HCT116 (cell line): ENCODE measurements around the gene RCAN2.

Source experiments
- EGR1 ChIP-seq: IDR thresholded peaks from 2 replicates; pipeline ENCODE4 v1.6.1; 2012; ENCODE audit warnings: low read depth
- EZH2 ChIP-seq: fragments of 200-600 bp; sonication (generic); IDR thresholded peaks from 2 replicates; pipeline ENCODE4 v1.6.1; 2017; ENCODE audit warnings: antibody characterized with exemption, mixed run types
- FOSL1 ChIP-seq: IDR thresholded peaks from 2 replicates; pipeline ENCODE4 v1.6.1; 2012; ENCODE audit warnings: low read depth
- POLR2A ChIP-seq: IDR thresholded peaks from 2 replicates; pipeline ENCODE4 v1.7.0; 2011; ENCODE audit warnings: borderline replicate concordance; ENCODE audit not compliant: insufficient read depth, insufficient read length; ENCODE audit errors: extremely low read depth
- POLR2AphosphoS5 ChIP-seq: IDR thresholded peaks from 2 replicates; pipeline ENCODE4 v1.6.1; 2011; ENCODE audit warnings: mild to moderate bottlenecking, low read depth, low read length, moderate library complexity
- RAD21 ChIP-seq: IDR thresholded peaks from 2 replicates; pipeline ENCODE4 v1.6.1; 2012; ENCODE audit warnings: low read depth, mild to moderate bottlenecking
- TF ChIP-seq, protein P1 (sequence below), 3 experiments: fragments of 200-600 bp in 1 of 3; sonication (generic) in 1 of 3; IDR thresholded peaks in 2 of 3; conservative IDR thresholded peaks in 1 of 3; 2 replicates each; pipeline ENCODE4 v1.5.1; 2012 to 2017; ENCODE audit warnings: low read depth in 2 of 3, low read length in 2 of 3, antibody characterized with exemption in 1 of 3, borderline replicate concordance in 1 of 3, control low read depth in 1 of 3, mild to moderate bottlenecking in 1 of 3, mixed read lengths in 1 of 3, mixed run types in 1 of 3, moderate library complexity in 1 of 3; ENCODE audit not compliant: insufficient read depth in 1 of 3
- TF ChIP-seq, protein P2 (sequence below): IDR thresholded peaks from 2 replicates; pipeline ENCODE4 v1.6.1; 2012; ENCODE audit warnings: low read depth
- TF ChIP-seq, protein P3 (sequence below): IDR thresholded peaks from 2 replicates; pipeline ENCODE4 v1.6.1; 2012

DNA sequence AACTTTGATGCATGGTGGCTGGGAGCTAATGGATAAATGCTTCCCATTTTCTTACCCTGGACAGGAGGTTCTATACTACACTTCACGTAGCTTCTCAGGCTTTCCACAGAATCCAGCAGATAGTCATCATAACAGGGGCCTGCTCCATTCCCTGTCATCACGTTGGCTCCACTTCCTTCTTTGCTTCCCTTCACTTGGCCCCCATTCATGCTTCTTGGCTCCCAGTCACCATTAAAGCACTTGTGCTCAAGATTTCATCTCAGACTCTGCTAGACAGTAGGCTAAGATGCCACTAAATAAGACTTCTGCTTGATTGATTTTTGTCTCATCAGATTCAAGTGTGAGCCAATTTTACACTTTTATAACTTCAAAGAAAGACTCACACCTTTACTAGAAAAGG lies 186.0 kb downstream of the RCAN2 start:
- TF ChIP-seq POLR2AphosphoS5 (no peak), EGR1 (no peak), EZH2 (no peak), POLR2A (no peak), FOSL1 (no peak), RAD21 (no peak)
- TF ChIP-seq, protein P1, sequence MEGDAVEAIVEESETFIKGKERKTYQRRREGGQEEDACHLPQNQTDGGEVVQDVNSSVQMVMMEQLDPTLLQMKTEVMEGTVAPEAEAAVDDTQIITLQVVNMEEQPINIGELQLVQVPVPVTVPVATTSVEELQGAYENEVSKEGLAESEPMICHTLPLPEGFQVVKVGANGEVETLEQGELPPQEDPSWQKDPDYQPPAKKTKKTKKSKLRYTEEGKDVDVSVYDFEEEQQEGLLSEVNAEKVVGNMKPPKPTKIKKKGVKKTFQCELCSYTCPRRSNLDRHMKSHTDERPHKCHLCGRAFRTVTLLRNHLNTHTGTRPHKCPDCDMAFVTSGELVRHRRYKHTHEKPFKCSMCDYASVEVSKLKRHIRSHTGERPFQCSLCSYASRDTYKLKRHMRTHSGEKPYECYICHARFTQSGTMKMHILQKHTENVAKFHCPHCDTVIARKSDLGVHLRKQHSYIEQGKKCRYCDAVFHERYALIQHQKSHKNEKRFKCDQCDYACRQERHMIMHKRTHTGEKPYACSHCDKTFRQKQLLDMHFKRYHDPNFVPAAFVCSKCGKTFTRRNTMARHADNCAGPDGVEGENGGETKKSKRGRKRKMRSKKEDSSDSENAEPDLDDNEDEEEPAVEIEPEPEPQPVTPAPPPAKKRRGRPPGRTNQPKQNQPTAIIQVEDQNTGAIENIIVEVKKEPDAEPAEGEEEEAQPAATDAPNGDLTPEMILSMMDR (IDR thresholded peaks at IDR 0.05 in 2 of 3, conservative IDR thresholded peaks at IDR 0.05 in 1 of 3; ENCODE audit: borderline replicate concordance in 1 of 3, insufficient read depth in 1 of 3, low read depth in 2 of 3, low read length in 2 of 3) = no peak
- TF ChIP-seq, protein P2, sequence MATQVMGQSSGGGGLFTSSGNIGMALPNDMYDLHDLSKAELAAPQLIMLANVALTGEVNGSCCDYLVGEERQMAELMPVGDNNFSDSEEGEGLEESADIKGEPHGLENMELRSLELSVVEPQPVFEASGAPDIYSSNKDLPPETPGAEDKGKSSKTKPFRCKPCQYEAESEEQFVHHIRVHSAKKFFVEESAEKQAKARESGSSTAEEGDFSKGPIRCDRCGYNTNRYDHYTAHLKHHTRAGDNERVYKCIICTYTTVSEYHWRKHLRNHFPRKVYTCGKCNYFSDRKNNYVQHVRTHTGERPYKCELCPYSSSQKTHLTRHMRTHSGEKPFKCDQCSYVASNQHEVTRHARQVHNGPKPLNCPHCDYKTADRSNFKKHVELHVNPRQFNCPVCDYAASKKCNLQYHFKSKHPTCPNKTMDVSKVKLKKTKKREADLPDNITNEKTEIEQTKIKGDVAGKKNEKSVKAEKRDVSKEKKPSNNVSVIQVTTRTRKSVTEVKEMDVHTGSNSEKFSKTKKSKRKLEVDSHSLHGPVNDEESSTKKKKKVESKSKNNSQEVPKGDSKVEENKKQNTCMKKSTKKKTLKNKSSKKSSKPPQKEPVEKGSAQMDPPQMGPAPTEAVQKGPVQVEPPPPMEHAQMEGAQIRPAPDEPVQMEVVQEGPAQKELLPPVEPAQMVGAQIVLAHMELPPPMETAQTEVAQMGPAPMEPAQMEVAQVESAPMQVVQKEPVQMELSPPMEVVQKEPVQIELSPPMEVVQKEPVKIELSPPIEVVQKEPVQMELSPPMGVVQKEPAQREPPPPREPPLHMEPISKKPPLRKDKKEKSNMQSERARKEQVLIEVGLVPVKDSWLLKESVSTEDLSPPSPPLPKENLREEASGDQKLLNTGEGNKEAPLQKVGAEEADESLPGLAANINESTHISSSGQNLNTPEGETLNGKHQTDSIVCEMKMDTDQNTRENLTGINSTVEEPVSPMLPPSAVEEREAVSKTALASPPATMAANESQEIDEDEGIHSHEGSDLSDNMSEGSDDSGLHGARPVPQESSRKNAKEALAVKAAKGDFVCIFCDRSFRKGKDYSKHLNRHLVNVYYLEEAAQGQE = no peak
- TF ChIP-seq, protein P3, sequence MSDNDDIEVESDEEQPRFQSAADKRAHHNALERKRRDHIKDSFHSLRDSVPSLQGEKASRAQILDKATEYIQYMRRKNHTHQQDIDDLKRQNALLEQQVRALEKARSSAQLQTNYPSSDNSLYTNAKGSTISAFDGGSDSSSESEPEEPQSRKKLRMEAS = no peak
